CD14-positive monocyte (primary cell): ENCODE results near the gene KRT86. TPM values are rescaled to one million over a fixed set of nuclear protein-coding genes. Genes with fewer than 3 reads are reported as not detected.

Experiments used
- DNase-seq, 3 donors: peaks; one replicate each; pipeline ENCODE4 v3.0.0-alpha.2; 2011 to 2022
- H2AFZ ChIP-seq: 2 replicates; pipeline ENCODE4 v1.6.0; 2012; ENCODE audit warnings: mild to moderate bottlenecking, low read depth, low read length, inconsistent platforms; ENCODE audit not compliant: insufficient read depth, poor library complexity, severe bottlenecking
- H3K27ac ChIP-seq, 2 donors: 1 replicate in 1 of 2; 2 replicates in 1 of 2; pipeline ENCODE4 v1.5.1; 2012 to 2013; ENCODE audit warnings: low read length in 2 of 2, control low read depth in 1 of 2, inconsistent platforms in 1 of 2, low read depth in 1 of 2, mild to moderate bottlenecking in 1 of 2
- H3K27me3 ChIP-seq, 2 donors: one replicate each; pipeline versions ENCODE4 v1.6.0 to v1.6.1; 2011 to 2013; ENCODE audit warnings: low read length in 2 of 2; ENCODE audit not compliant: control insufficient read depth in 2 of 2, insufficient read depth in 2 of 2
- H3K36me3 ChIP-seq, 2 donors: replicated peaks in 1 of 2; 1 replicate in 1 of 2; 2 replicates in 1 of 2; pipeline versions ENCODE4 v1.5.1 to v1.6.1; 2012 to 2013; ENCODE audit warnings: low read length in 2 of 2, control low read depth in 1 of 2, inconsistent platforms in 1 of 2, mild to moderate bottlenecking in 1 of 2; ENCODE audit not compliant: insufficient read depth in 2 of 2, control insufficient read depth in 1 of 2
- H3K4me1 ChIP-seq, 2 donors: 1 replicate in 1 of 2; 2 replicates in 1 of 2; pipeline versions ENCODE4 v1.5.1 to v1.6.1; 2012 to 2013; ENCODE audit warnings: low read length in 2 of 2, control low read depth in 1 of 2, inconsistent platforms in 1 of 2, mild to moderate bottlenecking in 1 of 2, moderate library complexity in 1 of 2; ENCODE audit not compliant: insufficient read depth in 2 of 2, control insufficient read depth in 1 of 2
- H3K4me2 ChIP-seq: replicated peaks from 2 replicates; pipeline ENCODE3; 2012; ENCODE audit warnings: low read length, moderate library complexity, mild to moderate bottlenecking; ENCODE audit not compliant: poor library complexity, severe bottlenecking; ENCODE audit errors: extremely low read depth
- H3K4me3 ChIP-seq, 3 experiments: fragments of 200-600 bp in 1 of 3; sonication (generic) in 1 of 3; replicated peaks in 1 of 3; 1 replicate in 2 of 3; 2 replicates in 1 of 3; pipeline ENCODE4 v1.5.1; 2011 to 2013; ENCODE audit warnings: low read length in 3 of 3, mild to moderate bottlenecking in 3 of 3, control low read depth in 2 of 3, low read depth in 2 of 3, inconsistent platforms in 1 of 3, moderate library complexity in 1 of 3
- H3K79me2 ChIP-seq: 2 replicates; pipeline ENCODE4 v1.6.0; 2012; ENCODE audit warnings: mild to moderate bottlenecking, control low read depth, inconsistent platforms, low read length, moderate library complexity; ENCODE audit not compliant: insufficient read depth
- H3K9ac ChIP-seq: 2 replicates; pipeline ENCODE4 v1.6.0; 2017; ENCODE audit warnings: low read length, mild to moderate bottlenecking; ENCODE audit not compliant: insufficient read depth, poor library complexity, severe bottlenecking
- H3K9me3 ChIP-seq, 2 donors: replicated peaks in 1 of 2; 1 replicate in 1 of 2; 2 replicates in 1 of 2; pipeline versions ENCODE4 v1.5.1 to v1.6.1; 2012 to 2013; ENCODE audit warnings: low read length in 2 of 2, control low read depth in 1 of 2; ENCODE audit not compliant: control insufficient read depth in 1 of 2, insufficient read depth in 1 of 2
- H4K20me1 ChIP-seq: 2 replicates; pipeline ENCODE4 v1.6.0; 2012; ENCODE audit warnings: mild to moderate bottlenecking, low read length, control low read depth, moderate library complexity; ENCODE audit not compliant: insufficient read depth
- H3K27ac Mint-ChIP-seq, 7 donors: one replicate each; pipeline ENCODE4 v1.8.0; 2020; ENCODE audit warnings: mild to moderate bottlenecking in 7 of 7, mixed read lengths in 7 of 7, moderate library complexity in 6 of 7, inconsistent platforms in 2 of 7
- H3K27me3 Mint-ChIP-seq, 3 donors: one replicate each; pipeline ENCODE4 v1.8.0; 2021 to 2022; ENCODE audit warnings: low read depth in 3 of 3, mild to moderate bottlenecking in 3 of 3, mixed read lengths in 3 of 3, moderate library complexity in 3 of 3, inconsistent platforms in 1 of 3
- H3K36me3 Mint-ChIP-seq, 2 donors: one replicate each; pipeline ENCODE4 v1.8.0; 2020; ENCODE audit warnings: mixed read lengths in 2 of 2, inconsistent platforms in 1 of 2, mild to moderate bottlenecking in 1 of 2
- H3K4me1 Mint-ChIP-seq: one replicate; pipeline ENCODE4 v1.8.0; 2020; ENCODE audit warnings: mild to moderate bottlenecking, mixed read lengths
- H3K4me3 Mint-ChIP-seq, 2 donors: one replicate each; pipeline ENCODE4 v1.8.0; 2020; ENCODE audit warnings: mild to moderate bottlenecking in 2 of 2, mixed read lengths in 2 of 2, moderate library complexity in 1 of 2
- H3K9me3 Mint-ChIP-seq, 7 donors: one replicate each; pipeline ENCODE4 v1.8.0; 2020 to 2022; ENCODE audit warnings: mixed read lengths in 7 of 7, mild to moderate bottlenecking in 6 of 7, moderate library complexity in 6 of 7, inconsistent platforms in 2 of 7
- CTCF ChIP-seq: fragments of 200-600 bp; IDR thresholded peaks from one replicate; pipeline ENCODE4 v1.8.0; 2022; ENCODE audit warnings: antibody characterized with exemption, mild to moderate bottlenecking
- WGBS: methylation state at CpG from one replicate; pipeline ENCODE4 v1.1.5; 2013; ENCODE audit warnings: missing lambda C conversion rate; ENCODE audit not compliant: insufficient coverage; 5-methylcytosine and 5-hydroxymethylcytosine counted together
- intact Hi-C, 2 donors: fragments of 100-400 bp; cut with micrococcal nuclease; formaldehyde crosslinking; loops; one replicate each; pipeline versions ENCODE4 v1.15.0 to v1.15.1; 2023
- polyA plus RNA-seq, 3 donors: library from polyadenylated mRNA; depleted of rRNA in 1 of 3; unstranded in 2 of 3; stranded (reverse) in 1 of 3; fragments of 300-500 nt in 2 of 3; fragments of >200 nt in 1 of 3; fragmentation: Illumina TruSeq in 2 of 3; gene quantifications; 1 replicate in 2 of 3; 2 replicates in 1 of 3; pipeline ENCODE4 v1.2.3, GENCODE V29; 2012 to 2021

The KRT86 gene
- polyA plus RNA-seq, 3 donors = not detected

- peaks cover 0 to 6% (median 0%) of the 10 kb centered on the region in 7 donors for H3K9me3 Mint-ChIP-seq
- no peaks in the 10 kb centered on the region for H4K20me1 ChIP-seq
- no peak for DNase-seq
- H3K79me2 ChIP-seq = no peaks in the 10 kb centered on the region
- H3K9ac ChIP-seq = no peak overlapping the region
- H3K4me1 ChIP-seq = peaks cover 18 to 32% of the 10 kb centered on the region in 2 donors
- H3K27ac ChIP-seq = no peak overlapping the region
- peaks cover 33% of the 10 kb centered on the region for H3K4me1 Mint-ChIP-seq
- 86% methylated on average over 3 of the region's 4 CpGs for WGBS
- no peak overlapping the region for H3K4me3 Mint-ChIP-seq
- no peak for TF ChIP-seq CTCF
- no peaks in the 10 kb centered on the region for H3K9me3 ChIP-seq
- H3K36me3 ChIP-seq = no peaks in the 10 kb centered on the region
- H3K36me3 Mint-ChIP-seq = peaks cover 5% of the 10 kb centered on the region in 2 donors
- no peak overlapping the region for H3K4me2 ChIP-seq
- intact Hi-C loops = no loop called here
- no peak overlapping the region for H3K4me3 ChIP-seq
- H3K27me3 ChIP-seq = peaks cover 2 to 18% of the 10 kb centered on the region in 2 donors
- peak overlapping the region in 1 of 7 donors; percentile 52 for H3K27ac Mint-ChIP-seq
- H3K27me3 Mint-ChIP-seq = peaks cover 20 to 31% (median 28%) of the 10 kb centered on the region in 3 donors
- no peak overlapping the region for H2AFZ ChIP-seq
Measured at GRCh38 chr12:52238207-52238840, 36.1 kb upstream of the KRT86 start.

GRCh38 chr12:52238916-52239646 lies 35.4 kb upstream of the KRT86 start:
- no peak overlapping the region for H2AFZ ChIP-seq
- WGBS = 91% methylated on average over 4 of the region's 7 CpGs
- peaks cover 25 to 34% of the 10 kb centered on the region in 2 donors for H3K4me1 ChIP-seq
- H3K9ac ChIP-seq = no peak overlapping the region
- no peaks in the 10 kb centered on the region for H4K20me1 ChIP-seq
- intact Hi-C loops = no loop called here
- H3K36me3 Mint-ChIP-seq = peaks cover 2 to 5% of the 10 kb centered on the region in 2 donors
- H3K4me2 ChIP-seq = no peak overlapping the region
- TF ChIP-seq CTCF = no peak
- peaks cover 0 to 10% of the 10 kb centered on the region in 2 donors for H3K27me3 ChIP-seq
- H3K4me1 Mint-ChIP-seq = peaks cover 36% of the 10 kb centered on the region
- H3K27me3 Mint-ChIP-seq = peaks cover 14 to 25% (median 23%) of the 10 kb centered on the region in 3 donors
- no peaks in the 10 kb centered on the region for H3K36me3 ChIP-seq
- no peak overlapping the region for H3K4me3 ChIP-seq
- DNase-seq = no peak
- H3K27ac ChIP-seq = no peak overlapping the region
- H3K9me3 ChIP-seq = no peaks in the 10 kb centered on the region
- peak overlapping the region in 1 of 2 donors; percentile 3 for H3K4me3 Mint-ChIP-seq
- H3K79me2 ChIP-seq = no peaks in the 10 kb centered on the region
- H3K9me3 Mint-ChIP-seq = peaks cover 0 to 3% (median 0%) of the 10 kb centered on the region in 7 donors
- peak overlapping the region in 2 of 7 donors; percentile 43 to 52 for H3K27ac Mint-ChIP-seq
